Panc1 (cell line): ENCODE measurements around the gene GARS1. TPM values are rescaled to one million over a fixed set of nuclear protein-coding genes. Genes with fewer than 3 reads are reported as not detected.

ENCODE experiments used
- ATAC-seq: fragments of 200-7000 bp; cut with Tn5 transposase; 2 replicates; pipeline ENCODE4 v1.9.1; 2020; ENCODE audit warnings: mild to moderate bottlenecking, moderate library complexity
- BruUV-seq: library from RNA; stranded (reverse); fragments of 400-500 nt; replicated peaks from 2 replicates; lab custom pipeline; 2021; lab: Mats Ljungman, UMichigan
- CTCF ChIA-PET: fragments of 300-600 bp; sonication (Branson Sonifier 250); formaldehyde crosslinking; loops from one replicate; lab custom pipeline; 2022; ENCODE audit warnings: antibody characterized with exemption; lab: Charles Lee
- POLR2A ChIA-PET: fragments of 300-600 bp; sonication (Branson Sonifier 250); formaldehyde crosslinking; loops from one replicate; lab custom pipeline; 2022; ENCODE audit warnings: antibody characterized with exemption; lab: Charles Lee
- DNase-seq: peaks from one replicate; pipeline ENCODE4 v3.0.0-alpha.2; 2010; ENCODE audit warnings: low read depth, low spot score
- H3K27ac ChIP-seq: 2 replicates; pipeline ENCODE4 v1.5.1; 2011; ENCODE audit warnings: mild to moderate bottlenecking, low read length, inconsistent platforms
- H3K27me3 ChIP-seq: fragments of 200-500 bp; sonication (Bioruptor generic); 2 replicates; pipeline ENCODE4 v1.6.0; 2014; ENCODE audit warnings: low read length, inconsistent platforms; ENCODE audit not compliant: control insufficient read depth, insufficient read depth
- H3K36me3 ChIP-seq: fragments of 200-500 bp; sonication (Bioruptor generic); 2 replicates; pipeline ENCODE4 v1.5.1; 2014; ENCODE audit warnings: inconsistent platforms, mild to moderate bottlenecking, low read length, moderate library complexity; ENCODE audit not compliant: control insufficient read depth, insufficient read depth
- H3K4me1 ChIP-seq: 2 replicates; pipeline ENCODE4 v1.5.1; 2011; ENCODE audit warnings: inconsistent platforms, mild to moderate bottlenecking, low read length, moderate library complexity; ENCODE audit not compliant: control insufficient read depth, insufficient read depth
- H3K4me3 ChIP-seq, 2 experiments: 2 replicates each; pipeline ENCODE4 v1.5.1; 2011 to 2012; ENCODE audit warnings: low read depth in 2 of 2, low read length in 2 of 2, mild to moderate bottlenecking in 2 of 2, inconsistent platforms in 1 of 2, moderate library complexity in 1 of 2
- H3K9me3 ChIP-seq: fragments of 200-500 bp; sonication (Bioruptor generic); 2 replicates; pipeline ENCODE4 v1.5.1; 2014; ENCODE audit warnings: low read depth, mild to moderate bottlenecking, inconsistent platforms, low read length, moderate library complexity; ENCODE audit not compliant: control insufficient read depth, insufficient read depth
- POLR2AphosphoS5 ChIP-seq: IDR thresholded peaks from 2 replicates; pipeline ENCODE4 v1.6.1; 2012; ENCODE audit warnings: mild to moderate bottlenecking, low read depth, low read length, moderate library complexity
- SIN3A ChIP-seq: IDR thresholded peaks from 2 replicates; pipeline ENCODE4 v1.6.1; 2012; ENCODE audit warnings: low read depth, mild to moderate bottlenecking, low read length, moderate library complexity, borderline replicate concordance; ENCODE audit not compliant: insufficient read depth
- TCF7L2 ChIP-seq: IDR thresholded peaks from 2 replicates; pipeline ENCODE4 v1.6.1; 2011; ENCODE audit warnings: mild to moderate bottlenecking, low read depth, low read length, inconsistent platforms
- in situ Hi-C: cut with HindIII; loops from 2 replicates; pipeline ENCODE4 v1.10.0; 2016; ENCODE audit warnings: low sequenced_read_pairs, low pct_unique_long_range_greater_than_20kb
- intact Hi-C: fragments of 100-400 bp; cut with micrococcal nuclease; formaldehyde crosslinking; loops from one replicate; pipeline ENCODE4 v1.10.0; 2022; ENCODE audit not compliant: unreplicated experiment
- total RNA-seq: library from RNA; stranded (reverse); gene quantifications from one replicate; pipeline ENCODE4 v1.2.1, GENCODE V29; 2021; ENCODE audit not compliant: unreplicated experiment
- TF ChIP-seq, protein P1 (sequence below): fragments of 450-650 bp; IDR thresholded peaks from 2 replicates; pipeline ENCODE4 v1.5.1; 2017; ENCODE audit warnings: mild to moderate bottlenecking
- TF ChIP-seq, protein P2 (sequence below), 2 experiments: IDR thresholded peaks; 2 replicates each; pipeline ENCODE4 v1.6.1; 2011 to 2012; ENCODE audit warnings: low read depth in 2 of 2, control low read depth in 1 of 2, low read length in 1 of 2, mild to moderate bottlenecking in 1 of 2, moderate library complexity in 1 of 2; ENCODE audit not compliant: insufficient read depth in 1 of 2

GARS1 gene
- total RNA-seq, 1 experiment from 2014 or later: 271 TPM

DNA sequence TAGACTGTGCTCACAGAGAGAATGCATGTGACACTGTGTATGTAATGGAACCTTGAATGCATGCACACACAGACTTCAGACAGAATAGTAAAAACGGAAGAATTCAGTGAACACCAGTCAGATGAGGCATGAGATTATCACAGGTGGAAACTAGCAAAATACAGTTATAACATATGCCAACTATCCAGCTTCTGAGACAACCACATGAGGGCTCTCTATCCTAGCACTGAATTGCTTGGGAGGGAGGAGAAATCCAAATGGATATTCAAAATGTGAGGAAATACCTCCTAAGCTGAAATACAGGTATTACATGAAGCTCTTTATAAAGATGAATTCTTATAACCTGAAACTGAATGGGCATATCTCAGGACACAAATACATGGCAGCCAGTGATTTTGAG, 30.6 kb downstream of the GARS1 start:
- no TSS peak for BruUV-seq
- intact Hi-C loops: loop anchor here (5.0 kb wide), 1 partner anchor 117 kb away; no protein-coding TSS in a partner anchor
- TF ChIP-seq TCF7L2 (no peak), POLR2AphosphoS5 (no peak; the same call in 1 of the 2 replicates), SIN3A (no peak)
- TF ChIP-seq, protein P1, sequence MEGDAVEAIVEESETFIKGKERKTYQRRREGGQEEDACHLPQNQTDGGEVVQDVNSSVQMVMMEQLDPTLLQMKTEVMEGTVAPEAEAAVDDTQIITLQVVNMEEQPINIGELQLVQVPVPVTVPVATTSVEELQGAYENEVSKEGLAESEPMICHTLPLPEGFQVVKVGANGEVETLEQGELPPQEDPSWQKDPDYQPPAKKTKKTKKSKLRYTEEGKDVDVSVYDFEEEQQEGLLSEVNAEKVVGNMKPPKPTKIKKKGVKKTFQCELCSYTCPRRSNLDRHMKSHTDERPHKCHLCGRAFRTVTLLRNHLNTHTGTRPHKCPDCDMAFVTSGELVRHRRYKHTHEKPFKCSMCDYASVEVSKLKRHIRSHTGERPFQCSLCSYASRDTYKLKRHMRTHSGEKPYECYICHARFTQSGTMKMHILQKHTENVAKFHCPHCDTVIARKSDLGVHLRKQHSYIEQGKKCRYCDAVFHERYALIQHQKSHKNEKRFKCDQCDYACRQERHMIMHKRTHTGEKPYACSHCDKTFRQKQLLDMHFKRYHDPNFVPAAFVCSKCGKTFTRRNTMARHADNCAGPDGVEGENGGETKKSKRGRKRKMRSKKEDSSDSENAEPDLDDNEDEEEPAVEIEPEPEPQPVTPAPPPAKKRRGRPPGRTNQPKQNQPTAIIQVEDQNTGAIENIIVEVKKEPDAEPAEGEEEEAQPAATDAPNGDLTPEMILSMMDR: no peak; the same call in 1 of the 2 replicates
- TF ChIP-seq, protein P2, sequence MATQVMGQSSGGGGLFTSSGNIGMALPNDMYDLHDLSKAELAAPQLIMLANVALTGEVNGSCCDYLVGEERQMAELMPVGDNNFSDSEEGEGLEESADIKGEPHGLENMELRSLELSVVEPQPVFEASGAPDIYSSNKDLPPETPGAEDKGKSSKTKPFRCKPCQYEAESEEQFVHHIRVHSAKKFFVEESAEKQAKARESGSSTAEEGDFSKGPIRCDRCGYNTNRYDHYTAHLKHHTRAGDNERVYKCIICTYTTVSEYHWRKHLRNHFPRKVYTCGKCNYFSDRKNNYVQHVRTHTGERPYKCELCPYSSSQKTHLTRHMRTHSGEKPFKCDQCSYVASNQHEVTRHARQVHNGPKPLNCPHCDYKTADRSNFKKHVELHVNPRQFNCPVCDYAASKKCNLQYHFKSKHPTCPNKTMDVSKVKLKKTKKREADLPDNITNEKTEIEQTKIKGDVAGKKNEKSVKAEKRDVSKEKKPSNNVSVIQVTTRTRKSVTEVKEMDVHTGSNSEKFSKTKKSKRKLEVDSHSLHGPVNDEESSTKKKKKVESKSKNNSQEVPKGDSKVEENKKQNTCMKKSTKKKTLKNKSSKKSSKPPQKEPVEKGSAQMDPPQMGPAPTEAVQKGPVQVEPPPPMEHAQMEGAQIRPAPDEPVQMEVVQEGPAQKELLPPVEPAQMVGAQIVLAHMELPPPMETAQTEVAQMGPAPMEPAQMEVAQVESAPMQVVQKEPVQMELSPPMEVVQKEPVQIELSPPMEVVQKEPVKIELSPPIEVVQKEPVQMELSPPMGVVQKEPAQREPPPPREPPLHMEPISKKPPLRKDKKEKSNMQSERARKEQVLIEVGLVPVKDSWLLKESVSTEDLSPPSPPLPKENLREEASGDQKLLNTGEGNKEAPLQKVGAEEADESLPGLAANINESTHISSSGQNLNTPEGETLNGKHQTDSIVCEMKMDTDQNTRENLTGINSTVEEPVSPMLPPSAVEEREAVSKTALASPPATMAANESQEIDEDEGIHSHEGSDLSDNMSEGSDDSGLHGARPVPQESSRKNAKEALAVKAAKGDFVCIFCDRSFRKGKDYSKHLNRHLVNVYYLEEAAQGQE (IDR thresholded peaks at IDR 0.05; ENCODE audit: insufficient read depth in 1 of 2, low read depth in 2 of 2, low read length in 1 of 2): no peak
- in situ Hi-C loops: no loop called here
- peaks cover 78% of the 10 kb centered on the region for H3K36me3 ChIP-seq
- no peak overlapping the region for H3K4me3 ChIP-seq
- DNase-seq (no peak), ATAC-seq (peak; percentile 53; the same call in 1 of the 2 replicates)
- POLR2A ChIA-PET: no interaction called here
- no peaks in the 10 kb centered on the region for H3K4me1 ChIP-seq
- H3K27me3 ChIP-seq: no peaks in the 10 kb centered on the region
- H3K9me3 ChIP-seq: no peaks in the 10 kb centered on the region
- H3K27ac ChIP-seq: no peak overlapping the region
- CTCF ChIA-PET: interaction anchor here (1.1 kb wide), 1 partner anchor 114 kb away, joined by 4 read pairs; no protein-coding TSS in a partner anchor

DNA sequence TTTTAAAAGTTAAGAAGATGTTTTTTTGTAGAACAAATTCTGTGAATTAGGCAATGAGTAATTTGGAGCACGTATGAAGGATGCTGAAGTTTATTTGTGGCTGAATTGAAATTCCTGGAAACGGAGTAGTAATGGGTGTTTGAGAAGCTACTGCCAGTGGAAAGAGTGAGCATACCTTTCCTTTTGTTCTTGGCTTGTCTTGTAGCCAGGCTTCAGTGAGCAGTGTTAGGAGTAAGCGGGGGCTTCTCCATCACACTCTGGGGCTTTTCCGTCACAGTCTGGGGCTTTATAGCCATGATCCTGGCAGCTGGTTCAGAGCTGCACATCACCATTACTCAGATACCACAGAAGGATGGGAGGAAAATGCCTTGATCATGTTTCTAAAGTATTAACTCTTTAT, 32.3 kb downstream of the GARS1 start:
- BruUV-seq: no TSS peak
- POLR2A ChIA-PET: no interaction called here
- no peak for TF ChIP-seq POLR2AphosphoS5

DNA sequence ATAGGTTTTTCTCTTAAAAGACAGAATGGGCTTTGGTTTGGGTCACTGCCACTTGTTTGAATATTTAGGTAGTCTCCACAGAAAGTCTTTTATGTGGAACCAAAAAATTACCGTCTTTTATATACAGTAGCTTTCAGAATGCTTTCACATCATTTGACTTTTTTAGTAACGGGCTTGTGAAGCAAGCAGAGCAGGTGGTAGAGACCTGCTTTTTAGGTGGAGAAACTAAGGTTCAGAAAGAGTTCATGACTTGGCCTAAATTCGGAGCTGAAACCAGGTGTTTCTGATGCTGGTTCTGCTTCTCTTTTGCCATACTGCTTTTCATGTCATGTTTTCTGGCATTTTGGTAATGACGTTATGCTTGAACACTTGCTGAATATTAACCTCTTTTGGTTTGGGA, 36.3 kb downstream of the GARS1 start:
- no peak for TF ChIP-seq POLR2AphosphoS5
- no peak for TF ChIP-seq TCF7L2
- no peak for TF ChIP-seq SIN3A
- TF ChIP-seq, protein P1: no peak
- TF ChIP-seq, protein P2 (IDR thresholded peaks at IDR 0.05; ENCODE audit: insufficient read depth in 1 of 2, low read depth in 2 of 2, low read length in 1 of 2): no peak
- CTCF ChIA-PET: no interaction called here
- Histone ChIP-seq H3K36me3 (peaks cover 71% of the 10 kb centered on the region), H3K27me3 (no peaks in the 10 kb centered on the region), H3K27ac (no peak overlapping the region), H3K4me3 (no peak overlapping the region), H3K4me1 (no peaks in the 10 kb centered on the region), H3K9me3 (no peaks in the 10 kb centered on the region; the same call in 1 of the 2 replicates)
- intact Hi-C loops: no loop called here
- DNase-seq (no peak), ATAC-seq (no peak)
- no TSS peak for BruUV-seq
- POLR2A ChIA-PET: no interaction called here
- in situ Hi-C loops: no loop called here

More for the DNA sequence above, 32.3 kb downstream of the GARS1 start:
- in situ Hi-C loops: no loop called here
- Histone ChIP-seq H3K9me3 (no peaks in the 10 kb centered on the region), H3K4me3 (no peak overlapping the region), H3K36me3 (peaks cover 71% of the 10 kb centered on the region), H3K27me3 (no peaks in the 10 kb centered on the region), H3K4me1 (no peaks in the 10 kb centered on the region), H3K27ac (no peak overlapping the region)
- no peak for DNase-seq
- ATAC-seq: no peak
- intact Hi-C loops: loop anchor here (5.0 kb wide), 1 partner anchor 115 kb away; no protein-coding TSS in a partner anchor
- CTCF ChIA-PET: no interaction called here
